Measurements from ENCODE around the gene MYCBPAP.
A peak's percentile ranks its signal among the peaks of the same experiment; 100 is the strongest.

The MYCBPAP gene

DNA sequence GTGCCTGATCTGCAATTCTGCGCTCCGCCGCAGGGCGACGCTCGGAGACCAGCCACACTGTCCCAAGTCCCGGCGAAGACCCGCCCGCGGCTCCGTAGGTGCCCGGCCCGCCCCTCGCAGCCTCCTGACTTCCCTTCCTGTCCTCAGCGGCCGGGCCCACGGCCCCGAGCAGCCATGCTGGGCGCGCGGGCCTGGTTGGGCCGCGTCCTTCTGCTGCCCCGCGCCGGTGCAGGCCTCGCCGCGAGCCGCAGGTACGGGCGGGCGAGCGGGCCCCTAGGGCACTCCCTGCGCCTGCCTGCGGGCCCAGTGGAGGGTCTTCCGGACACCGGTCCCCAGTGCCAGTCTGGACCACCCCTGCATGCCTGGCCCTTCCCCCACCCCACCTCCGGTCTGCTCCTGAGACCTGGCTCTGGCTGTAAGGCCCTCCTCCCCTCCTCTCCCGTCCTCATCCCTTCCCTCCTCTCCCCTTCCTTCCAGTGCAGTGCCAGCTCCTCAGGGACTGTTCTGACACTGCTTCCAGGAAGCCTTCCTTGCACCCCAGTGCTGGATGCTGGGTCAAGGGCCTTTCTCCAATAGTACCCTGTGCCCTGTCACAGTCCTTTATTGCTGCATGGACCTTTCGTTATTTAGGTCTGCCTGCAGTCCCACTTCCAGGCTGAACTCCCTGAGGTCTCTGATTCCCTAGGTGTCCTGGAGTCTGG is 38.9 kb downstream of the MYCBPAP start, which contains the start of gene SPATA20:
TSS of gene SPATA20 (plus strand) at position 140 of the 701 bp plus-strand sequence. CDS start at position 175, 35 bp downstream.
- H3K4me3 ChIP-seq (replicated peaks; ENCODE audit: low read depth, low read length) = peak within 1 kb of the TSS; percentile 67
- TF ChIP-seq, protein P1, sequence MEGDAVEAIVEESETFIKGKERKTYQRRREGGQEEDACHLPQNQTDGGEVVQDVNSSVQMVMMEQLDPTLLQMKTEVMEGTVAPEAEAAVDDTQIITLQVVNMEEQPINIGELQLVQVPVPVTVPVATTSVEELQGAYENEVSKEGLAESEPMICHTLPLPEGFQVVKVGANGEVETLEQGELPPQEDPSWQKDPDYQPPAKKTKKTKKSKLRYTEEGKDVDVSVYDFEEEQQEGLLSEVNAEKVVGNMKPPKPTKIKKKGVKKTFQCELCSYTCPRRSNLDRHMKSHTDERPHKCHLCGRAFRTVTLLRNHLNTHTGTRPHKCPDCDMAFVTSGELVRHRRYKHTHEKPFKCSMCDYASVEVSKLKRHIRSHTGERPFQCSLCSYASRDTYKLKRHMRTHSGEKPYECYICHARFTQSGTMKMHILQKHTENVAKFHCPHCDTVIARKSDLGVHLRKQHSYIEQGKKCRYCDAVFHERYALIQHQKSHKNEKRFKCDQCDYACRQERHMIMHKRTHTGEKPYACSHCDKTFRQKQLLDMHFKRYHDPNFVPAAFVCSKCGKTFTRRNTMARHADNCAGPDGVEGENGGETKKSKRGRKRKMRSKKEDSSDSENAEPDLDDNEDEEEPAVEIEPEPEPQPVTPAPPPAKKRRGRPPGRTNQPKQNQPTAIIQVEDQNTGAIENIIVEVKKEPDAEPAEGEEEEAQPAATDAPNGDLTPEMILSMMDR (IDR thresholded peaks at IDR 0.05; ENCODE audit: low read length, missing control alignments) = peak; percentile 91
- DNase-seq (ENCODE audit: low read depth) = peak; percentile 92

DNA sequence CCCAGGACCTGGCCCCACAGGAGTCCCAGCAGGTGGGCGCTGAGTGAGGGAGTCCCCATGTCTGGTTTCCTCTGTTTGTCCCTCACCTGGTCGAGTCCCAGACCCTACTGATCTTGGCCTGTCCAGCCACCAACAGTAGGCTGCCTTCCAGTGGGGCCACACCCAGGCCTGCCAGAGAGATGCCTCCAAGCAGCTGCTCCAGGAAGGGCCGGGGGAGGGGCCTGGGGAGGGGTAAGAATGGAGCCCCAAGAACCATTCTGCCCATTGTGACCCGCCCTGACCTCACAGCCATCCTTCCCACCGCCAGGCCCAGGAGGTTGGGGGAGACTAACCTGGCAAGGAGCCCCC is 39.5 kb downstream of the MYCBPAP start:
- TF ChIP-seq, protein P1 (IDR thresholded peaks at IDR 0.05; ENCODE audit: low read length, missing control alignments) = no peak
- DNase-seq (ENCODE audit: low read depth) = no peak
- peak overlapping the region; percentile 67 for H3K4me3 ChIP-seq (replicated peaks; ENCODE audit: low read depth, low read length)

DNA sequence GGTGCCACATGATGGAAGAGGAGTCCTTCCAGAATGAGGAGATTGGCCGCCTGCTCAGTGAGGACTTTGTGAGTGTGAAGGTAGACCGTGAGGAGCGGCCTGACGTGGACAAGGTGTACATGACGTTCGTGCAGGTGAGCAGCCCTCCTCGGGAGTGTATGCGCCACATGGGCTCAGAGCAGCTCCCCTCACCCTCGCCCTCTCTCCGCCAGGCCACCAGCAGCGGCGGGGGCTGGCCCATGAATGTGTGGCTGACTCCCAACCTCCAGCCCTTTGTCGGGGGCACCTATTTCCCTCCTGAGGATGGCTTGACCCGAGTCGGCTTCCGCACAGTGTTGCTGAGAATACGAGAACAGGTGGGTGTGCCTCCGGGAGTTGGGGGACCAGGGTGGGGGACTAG is 40.6 kb downstream of the MYCBPAP start:
- no peak overlapping the region for H3K4me3 ChIP-seq (replicated peaks; ENCODE audit: low read depth, low read length)
- TF ChIP-seq, protein P1 (IDR thresholded peaks at IDR 0.05; ENCODE audit: low read length, missing control alignments) = no peak
- DNase-seq (ENCODE audit: low read depth) = no peak

DNA sequence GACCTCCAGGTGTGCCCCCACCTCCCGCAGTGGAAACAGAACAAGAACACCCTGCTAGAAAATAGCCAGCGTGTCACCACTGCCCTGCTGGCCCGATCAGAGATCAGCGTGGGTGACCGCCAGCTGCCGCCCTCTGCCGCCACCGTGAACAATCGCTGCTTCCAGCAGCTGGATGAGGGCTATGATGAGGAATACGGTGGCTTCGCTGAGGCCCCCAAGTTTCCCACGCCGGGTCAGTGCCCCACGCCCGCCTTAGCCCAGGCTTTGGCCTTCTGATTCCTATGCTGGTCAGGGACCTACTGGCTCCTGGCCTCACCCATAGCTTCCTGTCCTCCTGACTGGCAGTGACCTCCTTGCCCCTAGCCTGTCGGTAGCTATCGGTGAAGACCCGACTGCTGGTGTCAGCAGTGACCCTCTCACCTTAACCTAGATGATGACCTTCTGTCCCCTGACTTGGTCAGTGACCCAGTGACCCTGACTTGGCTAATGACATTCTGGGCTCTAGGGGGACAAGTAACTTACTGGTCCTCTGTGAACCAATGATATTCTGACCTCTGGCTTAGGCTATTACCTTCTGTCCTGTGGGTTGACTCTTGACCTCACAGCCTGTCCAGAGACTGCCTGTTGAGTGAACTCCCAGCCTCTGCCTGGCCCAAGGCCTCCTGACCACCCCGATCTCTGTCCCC is 41.2 kb downstream of the MYCBPAP start:
- TF ChIP-seq, protein P1 (IDR thresholded peaks at IDR 0.05; ENCODE audit: low read length, missing control alignments) = no peak
- no peak overlapping the region for H3K4me3 ChIP-seq (replicated peaks; ENCODE audit: low read depth, low read length)
- DNase-seq (ENCODE audit: low read depth) = no peak

DNA sequence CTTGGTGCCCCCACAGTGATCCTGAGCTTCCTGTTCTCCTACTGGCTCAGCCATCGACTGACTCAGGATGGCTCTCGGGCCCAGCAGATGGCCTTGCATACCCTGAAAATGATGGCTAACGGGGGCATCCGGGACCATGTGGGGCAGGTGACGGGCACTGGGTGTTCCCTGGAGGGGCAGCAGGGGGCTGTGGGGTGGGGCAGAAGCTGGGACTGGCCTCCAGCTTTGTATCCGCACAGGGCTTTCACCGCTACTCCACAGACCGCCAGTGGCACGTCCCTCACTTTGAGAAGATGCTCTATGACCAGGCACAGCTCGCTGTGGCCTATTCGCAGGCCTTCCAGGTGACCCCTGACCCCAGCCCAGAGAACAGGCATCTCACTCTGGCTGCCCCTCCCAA is 41.7 kb downstream of the MYCBPAP start:
- no peak overlapping the region for H3K4me3 ChIP-seq (replicated peaks; ENCODE audit: low read depth, low read length)
- TF ChIP-seq, protein P1 (IDR thresholded peaks at IDR 0.05; ENCODE audit: low read length, missing control alignments) = no peak
- no peak for DNase-seq (ENCODE audit: low read depth)

DNA sequence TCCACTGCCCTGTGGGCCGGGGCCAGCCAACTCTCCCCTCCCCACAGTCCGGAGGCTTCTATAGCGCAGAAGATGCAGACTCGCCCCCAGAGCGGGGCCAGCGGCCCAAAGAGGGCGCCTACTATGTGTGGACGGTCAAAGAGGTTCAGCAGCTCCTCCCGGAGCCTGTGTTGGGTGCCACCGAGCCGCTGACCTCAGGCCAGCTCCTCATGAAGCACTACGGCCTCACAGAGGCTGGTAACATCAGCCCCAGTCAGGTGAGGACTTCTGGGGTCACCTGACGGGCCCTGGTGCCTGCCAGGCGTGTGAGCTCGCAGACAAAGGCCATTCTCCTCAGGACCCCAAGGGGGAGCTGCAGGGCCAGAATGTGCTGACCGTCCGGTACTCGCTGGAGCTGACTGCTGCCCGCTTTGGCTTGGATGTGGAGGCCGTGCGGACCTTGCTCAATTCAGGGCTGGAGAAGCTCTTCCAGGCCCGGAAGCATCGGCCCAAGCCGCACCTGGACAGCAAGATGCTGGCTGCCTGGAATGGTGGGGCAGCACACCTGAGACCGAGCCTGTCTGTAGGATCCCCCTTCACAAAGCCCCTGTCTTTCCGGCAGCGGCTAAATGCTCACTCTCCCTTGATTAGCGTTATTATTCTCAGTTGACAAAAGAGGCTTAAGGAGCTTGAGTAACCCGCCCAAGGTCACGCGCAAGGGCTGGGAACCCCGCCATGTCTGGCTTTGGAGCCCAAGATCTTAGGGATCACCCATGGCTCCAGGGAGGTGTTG is 42.6 kb downstream of the MYCBPAP start:
- peak; percentile 93 for DNase-seq (ENCODE audit: low read depth)
- TF ChIP-seq, protein P1 (IDR thresholded peaks at IDR 0.05; ENCODE audit: low read length, missing control alignments) = peak; percentile 91
- no peak overlapping the region for H3K4me3 ChIP-seq (replicated peaks; ENCODE audit: low read depth, low read length)
